B cell (primary cell): ENCODE measurements around the gene HOXD12. TPM values are rescaled to one million over a fixed set of nuclear protein-coding genes. Genes with fewer than 3 reads are reported as not detected.

Experiments used
- ATAC-seq: fragments of 200-7000 bp; cut with Tn5 transposase; one replicate; pipeline ENCODE4 v1.10.0; 2021; ENCODE audit warnings: low read depth, mild to moderate bottlenecking, moderate number of reproducible peaks, moderate library complexity
- CTCF ChIA-PET: fragments of 350-600 bp; sonication (Branson Sonifier 250); formaldehyde crosslinking; loops from one replicate; lab custom pipeline; 2021; ENCODE audit warnings: antibody characterized with exemption, inconsistent platforms; lab: Charles Lee
- POLR2A ChIA-PET: fragments of 350-600 bp; sonication (Branson Sonifier 250); formaldehyde crosslinking; loops from one replicate; lab custom pipeline; 2021; ENCODE audit warnings: antibody characterized with exemption; lab: Charles Lee
- DNase-seq: peaks from one replicate; pipeline ENCODE4 v3.0.0; 2013
- H2AFZ ChIP-seq: 2 replicates; pipeline ENCODE4 v1.6.1; 2012; ENCODE audit warnings: mild to moderate bottlenecking, low read depth, low read length; ENCODE audit not compliant: insufficient read depth, poor library complexity, severe bottlenecking
- H3K27ac ChIP-seq, 2 donors: 1 replicate in 1 of 2; 2 replicates in 1 of 2; pipeline ENCODE4 v1.5.1; 2012 to 2013; ENCODE audit warnings: low read length in 2 of 2, mild to moderate bottlenecking in 2 of 2, moderate library complexity in 1 of 2
- H3K27me3 ChIP-seq, 4 experiments: fragments of 200-600 bp in 1 of 4; sonication (generic) in 1 of 4; replicated peaks in 1 of 4; 1 replicate in 2 of 4; 2 replicates in 2 of 4; pipeline versions ENCODE4 v1.6.1 to v1.7.0; 2013 to 2016; ENCODE audit warnings: low read length in 3 of 4, mild to moderate bottlenecking in 2 of 4, mixed read lengths in 1 of 4, moderate library complexity in 1 of 4; ENCODE audit not compliant: insufficient read depth in 4 of 4, control insufficient read depth in 3 of 4; ENCODE audit errors: control extremely low read depth in 1 of 4
- H3K36me3 ChIP-seq, 2 experiments: replicated peaks in 1 of 2; 1 replicate in 1 of 2; 2 replicates in 1 of 2; pipeline versions ENCODE4 v1.6.1 to v1.7.1; 2013; ENCODE audit warnings: low read length in 1 of 2; ENCODE audit not compliant: insufficient read depth in 2 of 2, control insufficient read depth in 1 of 2; ENCODE audit errors: control extremely low read depth in 1 of 2, extremely low read depth in 1 of 2
- H3K4me1 ChIP-seq, 2 donors: fragments of 200-600 bp in 1 of 2; sonication (generic) in 1 of 2; 1 replicate in 1 of 2; 2 replicates in 1 of 2; pipeline versions ENCODE4 v1.5.1 to v1.6.1; 2013 to 2017; ENCODE audit warnings: low read length in 2 of 2; ENCODE audit not compliant: control insufficient read depth in 2 of 2, insufficient read depth in 2 of 2
- H3K4me2 ChIP-seq: replicated peaks from 2 replicates; pipeline ENCODE3; 2012; ENCODE audit warnings: mild to moderate bottlenecking, low read depth, low read length; ENCODE audit not compliant: poor library complexity, severe bottlenecking
- H3K4me3 ChIP-seq, 5 experiments: fragments of 200-600 bp in 1 of 5; sonication (generic) in 1 of 5; 1 replicate in 3 of 5; 2 replicates in 2 of 5; pipeline versions ENCODE4 v1.5.1 to v1.7.0; 2011 to 2016; ENCODE audit warnings: low read length in 4 of 5, mild to moderate bottlenecking in 4 of 5, low read depth in 2 of 5, control low read depth in 1 of 5, moderate library complexity in 1 of 5; ENCODE audit not compliant: insufficient read depth in 1 of 5; ENCODE audit errors: control extremely low read depth in 1 of 5, extremely low read depth in 1 of 5
- H3K79me2 ChIP-seq: fragments of 200-600 bp; sonication (generic); one replicate; pipeline ENCODE4 v1.6.0; 2016; ENCODE audit warnings: low read length; ENCODE audit not compliant: control insufficient read depth, insufficient read depth
- H3K9ac ChIP-seq: fragments of 200-600 bp; sonication (generic); 2 replicates; pipeline ENCODE4 v1.6.1; 2017; ENCODE audit warnings: mild to moderate bottlenecking, low read length, moderate library complexity
- H3K9me3 ChIP-seq, 3 donors: one replicate each; pipeline versions ENCODE4 v1.6.1 to v1.7.1; 2013; ENCODE audit warnings: low read length in 2 of 3; ENCODE audit not compliant: control insufficient read depth in 2 of 3, insufficient read depth in 1 of 3; ENCODE audit errors: control extremely low read depth in 1 of 3
- H4K20me1 ChIP-seq: 2 replicates; pipeline ENCODE4 v1.6.0; 2012; ENCODE audit warnings: mild to moderate bottlenecking, low read length; ENCODE audit not compliant: insufficient read depth, control insufficient read depth, poor library complexity, severe bottlenecking
- H3K27ac Mint-ChIP-seq: one replicate; pipeline ENCODE4 v1.8.0; 2021; ENCODE audit warnings: mixed read lengths
- H3K27me3 Mint-ChIP-seq: one replicate; pipeline ENCODE4 v1.8.0; 2021; ENCODE audit warnings: mixed read lengths
- H3K4me1 Mint-ChIP-seq: one replicate; pipeline ENCODE4 v1.8.0; 2021; ENCODE audit warnings: mixed read lengths
- H3K4me3 Mint-ChIP-seq: one replicate; pipeline ENCODE4 v1.8.0; 2021; ENCODE audit warnings: mixed read lengths
- H3K9me3 Mint-ChIP-seq: one replicate; pipeline ENCODE4 v1.8.0; 2022; ENCODE audit warnings: mixed read lengths; ENCODE audit not compliant: insufficient read depth
- CTCF ChIP-seq: fragments of 200-600 bp; IDR thresholded peaks from one replicate; pipeline ENCODE4 v1.8.0; 2022; ENCODE audit warnings: antibody characterized with exemption, mild to moderate bottlenecking
- EZH2 ChIP-seq: IDR thresholded peaks from 2 replicates; pipeline ENCODE4 v1.6.1; 2012; ENCODE audit warnings: borderline replicate concordance, low read depth, mild to moderate bottlenecking, moderate library complexity, low read length; ENCODE audit not compliant: insufficient read depth, poor library complexity, severe bottlenecking
- WGBS: methylation state at CpG from one replicate; pipeline ENCODE4 v1.1.5; 2013; ENCODE audit warnings: missing lambda C conversion rate; ENCODE audit not compliant: insufficient coverage; 5-methylcytosine and 5-hydroxymethylcytosine counted together
- intact Hi-C: fragments of 100-400 bp; cut with micrococcal nuclease; formaldehyde crosslinking; loops from one replicate; pipeline ENCODE4 v1.10.0; 2022
- polyA plus RNA-seq: library from polyadenylated mRNA; depleted of rRNA; stranded (reverse); fragments of >200 nt; gene quantifications from 2 replicates; pipeline ENCODE4 v1.2.3, GENCODE V29; 2012
- total RNA-seq, 2 donors: library from RNA; stranded (reverse); fragments of 120-200 nt in 1 of 2; gene quantifications; 1 replicate in 1 of 2; 2 replicates in 1 of 2; pipeline versions ENCODE4 v1.2.3 to v1.2.4, GENCODE V29; 2013 to 2022

HOXD12 gene
- total and polyA plus RNA-seq, 2 donors (not counting 1 experiment from before 2014, with no cell fraction given) = not detected

DNA sequence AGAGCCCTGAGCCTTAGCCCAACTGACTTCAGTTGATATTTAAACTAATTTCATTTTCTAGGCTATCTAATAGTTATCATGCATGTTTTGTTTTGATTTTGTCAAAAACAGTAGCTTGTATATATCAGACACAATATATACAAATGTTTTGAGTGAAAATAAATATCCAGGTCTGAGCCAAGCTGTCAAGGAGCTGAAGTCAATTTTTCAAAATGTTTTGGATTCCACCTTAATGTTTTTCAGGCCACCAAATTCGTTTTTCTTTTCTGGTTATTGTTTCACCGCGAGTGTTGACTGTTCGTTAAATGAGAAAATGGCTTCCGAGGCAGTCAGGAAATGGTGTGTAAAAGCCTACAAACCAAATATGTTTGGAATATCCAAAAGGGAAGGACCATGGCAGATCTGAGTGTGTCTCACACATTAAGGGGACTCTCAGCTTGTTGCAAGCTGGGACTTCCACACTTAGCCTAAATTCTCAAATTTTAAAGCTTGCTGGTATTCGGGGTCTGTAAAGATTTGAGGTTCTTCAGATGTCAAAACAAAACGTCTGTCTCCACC is 2.8 kb downstream of the HOXD12 start:
- POLR2A ChIA-PET = no interaction called here
- H3K36me3 ChIP-seq = no peaks in the 10 kb centered on the region
- peaks cover 15% of the 10 kb centered on the region for H3K4me1 Mint-ChIP-seq
- H3K9me3 ChIP-seq = peaks cover 0 to 65% (median 0%) of the 10 kb centered on the region in 3 donors
- H4K20me1 ChIP-seq = no peaks in the 10 kb centered on the region
- WGBS = 17% methylated on average over 7 of the region's 7 CpGs
- peaks cover 0 to 97% (median 65%) of the 10 kb centered on the region in 4 experiments for H3K27me3 ChIP-seq
- H3K4me1 ChIP-seq = peaks cover 10 to 50% of the 10 kb centered on the region in 2 donors
- intact Hi-C loops = no loop called here
- no peak overlapping the region for H3K27ac ChIP-seq
- H3K4me3 ChIP-seq = no peak overlapping the region
- H2AFZ ChIP-seq = no peak overlapping the region
- H3K4me3 Mint-ChIP-seq = no peak overlapping the region
- peaks cover 80% of the 10 kb centered on the region for H3K27me3 Mint-ChIP-seq
- no peak for TF ChIP-seq EZH2
- TF ChIP-seq CTCF = no peak
- H3K9me3 Mint-ChIP-seq = no peaks in the 10 kb centered on the region
- ATAC-seq (no peak), DNase-seq (no peak)
- CTCF ChIA-PET = interaction anchor here (1.2 to 1.6 kb wide), 3 partner anchors 9 to 550 kb away, joined by 3 to 4 read pairs (median 4); no protein-coding TSS in a partner anchor
- H3K9ac ChIP-seq = no peak overlapping the region
- no peak overlapping the region for H3K27ac Mint-ChIP-seq
- no peak overlapping the region for H3K4me2 ChIP-seq
- no peaks in the 10 kb centered on the region for H3K79me2 ChIP-seq

GRCh38 chr2:176103194-176103593 is 3.6 kb downstream of the HOXD12 start:
- H3K27ac Mint-ChIP-seq = no peak overlapping the region
- H3K4me1 ChIP-seq = peaks cover 3 to 42% of the 10 kb centered on the region in 2 donors
- H3K9me3 ChIP-seq = peaks cover 0 to 58% (median 0%) of the 10 kb centered on the region in 3 donors
- H3K4me1 Mint-ChIP-seq = peaks cover 11% of the 10 kb centered on the region
- no peak overlapping the region for H3K4me3 Mint-ChIP-seq
- WGBS = 29% methylated on average over 1 of the region's 7 CpGs
- H3K4me3 ChIP-seq = no peak overlapping the region
- DNase-seq (no peak), ATAC-seq (no peak)
- ChIA-PET POLR2A (no interaction called here), CTCF (interaction anchor here (1.2 to 1.3 kb wide), 2 partner anchors 8 to 451 kb away, joined by 3 to 4 read pairs; no protein-coding TSS in a partner anchor)
- peaks cover 74% of the 10 kb centered on the region for H3K27me3 Mint-ChIP-seq
- intact Hi-C loops = no loop called here
- H3K9me3 Mint-ChIP-seq = no peaks in the 10 kb centered on the region
- no peak overlapping the region for H3K4me2 ChIP-seq
- no peaks in the 10 kb centered on the region for H4K20me1 ChIP-seq
- TF ChIP-seq CTCF (no peak), EZH2 (no peak)
- H3K79me2 ChIP-seq = no peaks in the 10 kb centered on the region
- H3K27ac ChIP-seq = no peak overlapping the region
- peaks cover 0 to 91% (median 59%) of the 10 kb centered on the region in 4 experiments for H3K27me3 ChIP-seq
- no peak overlapping the region for H3K9ac ChIP-seq
- no peak overlapping the region for H2AFZ ChIP-seq
- H3K36me3 ChIP-seq = no peaks in the 10 kb centered on the region
